NT2/D1 (cell line): ENCODE results near the gene ZNF275.

ENCODE experiments used
- YY1 ChIP-seq: IDR thresholded peaks from 2 replicates; pipeline ENCODE4 v1.6.1; 2011; ENCODE audit not compliant: insufficient read length, insufficient read depth
- ZNF274 ChIP-seq: IDR thresholded peaks from 2 replicates; pipeline ENCODE4 v1.6.1; 2011; ENCODE audit warnings: mild to moderate bottlenecking, low read depth, low read length

DNA sequence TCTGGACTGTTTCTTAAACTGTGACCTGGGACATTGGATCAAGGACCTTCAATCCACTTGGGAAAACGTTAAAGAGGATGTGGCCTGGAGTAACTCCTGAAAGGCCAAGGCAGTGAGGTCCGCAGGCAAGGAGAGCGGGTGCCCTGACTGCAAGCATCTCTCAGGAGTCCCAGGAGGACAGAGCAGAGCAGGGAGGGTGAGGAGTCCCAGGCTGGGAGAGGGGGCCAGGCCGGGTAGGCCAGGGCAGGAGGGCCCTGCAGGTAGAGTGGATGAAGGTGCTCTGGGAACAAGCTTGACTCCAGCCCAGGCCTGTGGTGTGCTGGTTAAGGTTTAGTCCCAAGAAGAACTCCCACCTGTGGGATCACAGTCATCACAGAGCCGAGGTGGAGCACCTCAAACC lies 53.4 kb downstream of the ZNF275 start:
- TF ChIP-seq ZNF274 (no peak), YY1 (no peak)
